Sigmoid colon (tissue), 7 donors: ENCODE measurements around the gene NTMT2. TPM values are rescaled to one million over a fixed set of nuclear protein-coding genes. Genes with fewer than 3 reads are reported as not detected.

Experiments
- DNase-seq: peaks from one replicate; pipeline ENCODE4 v3.0.0-alpha.2; 2019
- H3K27ac ChIP-seq, 4 donors: fragments of 200-600 bp; sonication (generic); one replicate each; pipeline ENCODE4 v1.5.1; 2016 to 2019; ENCODE audit warnings: mild to moderate bottlenecking in 1 of 4
- H3K27me3 ChIP-seq, 3 donors: fragments of 200-600 bp; sonication (generic); one replicate each; pipeline ENCODE4 v1.5.1; 2019; ENCODE audit warnings: mild to moderate bottlenecking in 1 of 3
- H3K36me3 ChIP-seq, 4 donors: fragments of 200-600 bp; sonication (generic); one replicate each; pipeline ENCODE4 v1.5.1; 2016 to 2019
- H3K4me1 ChIP-seq, 4 donors: fragments of 200-600 bp; sonication (generic); one replicate each; pipeline ENCODE4 v1.5.1; 2017 to 2019
- H3K4me3 ChIP-seq, 4 donors: fragments of 200-600 bp; sonication (generic); one replicate each; pipeline ENCODE4 v1.5.1; 2017 to 2019; ENCODE audit warnings: mild to moderate bottlenecking in 2 of 4, moderate library complexity in 1 of 4
- H3K9me3 ChIP-seq, 4 donors: fragments of 200-600 bp in 3 of 4; sonication (generic) in 3 of 4; one replicate each; pipeline versions ENCODE4 v1.5.1 to v1.6.1; 2013 to 2019
- EP300 ChIP-seq, 4 donors: sonication (generic); formaldehyde crosslinking; IDR thresholded peaks; one replicate each; pipeline ENCODE4 v1.6.1; 2017; ENCODE audit warnings: antibody characterized with exemption in 4 of 4
- POLR2A ChIP-seq, 2 donors: fragments of 450-650 bp; IDR thresholded peaks; one replicate each; pipeline ENCODE4 v1.6.1; 2016; ENCODE audit warnings: antibody characterized with exemption in 2 of 2, mild to moderate bottlenecking in 2 of 2, moderate library complexity in 2 of 2
- POLR2AphosphoS5 ChIP-seq, 4 donors: sonication (generic); formaldehyde crosslinking; IDR thresholded peaks; one replicate each; pipeline ENCODE4 v1.6.1; 2017; ENCODE audit warnings: antibody characterized with exemption in 4 of 4
- WGBS, 2 donors: extraction: QIAGEN DNeasy Blood & Tissue Kit; methylation state at CpG; one replicate each; pipeline ENCODE4 v1.1.7; 2013; 5-methylcytosine and 5-hydroxymethylcytosine counted together
- intact Hi-C: fragments of 100-400 bp; cut with DNase I; formaldehyde crosslinking; loops from one replicate; pipeline ENCODE4 v1.15.1; 2023
- polyA plus RNA-seq, 3 donors: library from polyadenylated mRNA; stranded (reverse); fragments of 200-250 nt; gene quantifications; one replicate each; pipeline ENCODE4 v1.2.3, GENCODE V29; 2013
- total RNA-seq, 4 donors: library from RNA; depleted of rRNA; stranded (reverse); fragments of >200 nt; gene quantifications; one replicate each; pipeline ENCODE4 v1.1.0, GENCODE V29; 2016
- TF ChIP-seq, protein P1 (sequence below), 4 experiments: fragments of 450-650 bp in 3 of 4; fragments of 200-600 bp in 1 of 4; IDR thresholded peaks; one replicate each; pipeline ENCODE4 v1.5.1; 2016 to 2019; ENCODE audit warnings: antibody characterized with exemption in 4 of 4, mild to moderate bottlenecking in 3 of 4, moderate library complexity in 2 of 4
- donor health status: healthy with polysubstance abuse.
- donor health status: Bipolar disorder and iron deficiency.
- donor health status: healthy.

The NTMT2 gene
- total and polyA plus RNA-seq, 7 donors = not detected

DNA sequence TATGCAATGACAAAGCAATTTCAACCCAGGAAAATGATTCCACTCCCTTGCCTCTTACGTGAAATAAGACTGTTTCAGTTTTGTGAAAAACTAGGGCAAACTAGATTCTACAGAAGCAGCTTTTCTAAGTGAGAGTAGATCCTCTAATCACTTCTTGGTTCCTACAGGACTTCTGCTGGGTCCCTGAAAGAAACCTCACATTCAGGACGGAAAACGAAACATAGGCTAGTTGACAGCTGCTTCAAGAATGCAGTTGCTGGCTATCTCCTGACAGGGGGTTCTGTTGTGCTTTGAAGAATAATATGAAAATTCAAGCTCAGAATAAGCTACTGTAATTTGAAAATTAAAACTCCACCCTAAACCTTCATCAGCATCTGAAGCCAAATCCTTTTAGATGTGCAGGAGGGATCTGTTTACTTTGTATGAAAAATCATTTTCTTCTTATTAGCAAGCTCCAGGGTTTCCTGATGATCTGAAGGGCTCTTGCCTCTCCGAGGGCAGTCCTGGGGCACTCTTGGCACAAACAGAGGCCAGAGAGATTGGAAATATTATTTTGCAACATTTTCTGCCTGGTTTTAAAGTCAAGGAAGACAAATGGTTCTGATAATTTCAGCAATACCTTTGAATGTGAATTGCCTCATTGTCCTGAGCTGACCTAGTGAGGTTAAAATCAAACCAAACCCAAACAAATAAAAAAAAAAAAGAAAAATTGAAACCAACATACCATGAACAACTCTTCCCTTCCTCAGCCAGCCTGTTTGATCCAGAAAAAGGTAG, 55.0 kb downstream of the NTMT2 start:
- WGBS, 2 donors = 59 to 68% methylated on average over 4 of the region's 4 CpGs
- intact Hi-C loops = no loop called here

DNA sequence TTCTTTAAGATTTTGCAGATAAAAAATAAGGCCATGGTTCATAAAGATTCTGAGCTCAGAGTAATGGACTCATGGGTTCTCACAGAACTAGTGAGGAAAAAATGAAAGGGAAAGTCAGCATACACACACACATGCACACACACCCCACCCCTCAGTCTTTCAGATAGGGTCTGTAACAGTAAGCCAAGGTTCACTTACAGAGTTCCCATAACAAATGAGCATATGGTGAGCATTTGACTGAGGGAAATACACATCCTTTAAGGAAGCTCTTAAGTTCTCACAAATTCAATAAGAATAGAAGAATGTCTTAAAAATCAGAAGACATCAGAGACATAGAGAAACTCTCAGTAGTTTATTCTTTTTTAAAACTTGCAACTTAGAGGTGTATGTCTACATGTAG, 57.9 kb downstream of the NTMT2 start:
- TF ChIP-seq EP300 (IDR thresholded peaks at IDR 0.05) = no peak
- TF ChIP-seq POLR2A (IDR thresholded peaks at IDR 0.05) = no peak
- no peak for TF ChIP-seq POLR2AphosphoS5 (IDR thresholded peaks at IDR 0.05)
- TF ChIP-seq, protein P1, sequence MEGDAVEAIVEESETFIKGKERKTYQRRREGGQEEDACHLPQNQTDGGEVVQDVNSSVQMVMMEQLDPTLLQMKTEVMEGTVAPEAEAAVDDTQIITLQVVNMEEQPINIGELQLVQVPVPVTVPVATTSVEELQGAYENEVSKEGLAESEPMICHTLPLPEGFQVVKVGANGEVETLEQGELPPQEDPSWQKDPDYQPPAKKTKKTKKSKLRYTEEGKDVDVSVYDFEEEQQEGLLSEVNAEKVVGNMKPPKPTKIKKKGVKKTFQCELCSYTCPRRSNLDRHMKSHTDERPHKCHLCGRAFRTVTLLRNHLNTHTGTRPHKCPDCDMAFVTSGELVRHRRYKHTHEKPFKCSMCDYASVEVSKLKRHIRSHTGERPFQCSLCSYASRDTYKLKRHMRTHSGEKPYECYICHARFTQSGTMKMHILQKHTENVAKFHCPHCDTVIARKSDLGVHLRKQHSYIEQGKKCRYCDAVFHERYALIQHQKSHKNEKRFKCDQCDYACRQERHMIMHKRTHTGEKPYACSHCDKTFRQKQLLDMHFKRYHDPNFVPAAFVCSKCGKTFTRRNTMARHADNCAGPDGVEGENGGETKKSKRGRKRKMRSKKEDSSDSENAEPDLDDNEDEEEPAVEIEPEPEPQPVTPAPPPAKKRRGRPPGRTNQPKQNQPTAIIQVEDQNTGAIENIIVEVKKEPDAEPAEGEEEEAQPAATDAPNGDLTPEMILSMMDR (IDR thresholded peaks at IDR 0.05) = no peak
- Histone ChIP-seq H3K4me3 (no peak overlapping the region), H3K27me3 (no peaks in the 10 kb centered on the region), H3K27ac (no peak overlapping the region), H3K9me3 (no peaks in the 10 kb centered on the region), H3K4me1 (no peaks in the 10 kb centered on the region), H3K36me3 (no peaks in the 10 kb centered on the region)
- intact Hi-C loops = no loop called here
- no peak for DNase-seq

More for the DNA sequence above, 55.0 kb downstream of the NTMT2 start:
- Histone ChIP-seq H3K9me3 (no peaks in the 10 kb centered on the region), H3K36me3 (no peaks in the 10 kb centered on the region), H3K4me1 (no peaks in the 10 kb centered on the region), H3K27ac (peak overlapping the region in 1 of 4 donors; percentile 62), H3K27me3 (no peaks in the 10 kb centered on the region), H3K4me3 (no peak overlapping the region)
- no peak for DNase-seq
- TF ChIP-seq POLR2A (IDR thresholded peaks at IDR 0.05) = no peak
- TF ChIP-seq POLR2AphosphoS5 (IDR thresholded peaks at IDR 0.05) = no peak
- TF ChIP-seq, protein P1 (IDR thresholded peaks at IDR 0.05) = no peak
- TF ChIP-seq EP300 (IDR thresholded peaks at IDR 0.05) = no peak

DNA sequence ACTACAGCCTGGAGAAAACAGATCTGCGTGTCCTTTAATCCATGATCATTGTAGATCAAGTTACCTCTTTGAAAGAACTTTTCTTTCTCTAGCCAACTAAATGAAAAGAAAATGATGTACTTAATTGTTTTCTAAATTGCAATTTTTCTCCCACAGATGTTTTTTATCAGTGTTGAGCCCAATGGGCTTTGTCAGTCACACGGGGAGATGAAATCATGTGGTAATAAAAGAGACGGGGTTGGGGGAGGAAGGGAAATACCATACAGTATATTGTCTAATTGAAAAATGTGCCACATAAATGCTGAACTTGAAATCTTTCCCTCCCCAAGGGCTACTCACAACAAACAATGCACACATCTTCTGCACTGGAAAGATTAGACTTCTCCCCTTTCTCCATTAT, 58.4 kb downstream of the NTMT2 start:
- no peaks in the 10 kb centered on the region for H3K27me3 ChIP-seq
- intact Hi-C loops = no loop called here
- 67 to 77% methylated on average over 3 of the region's 3 CpGs for WGBS, 2 donors

DNA sequence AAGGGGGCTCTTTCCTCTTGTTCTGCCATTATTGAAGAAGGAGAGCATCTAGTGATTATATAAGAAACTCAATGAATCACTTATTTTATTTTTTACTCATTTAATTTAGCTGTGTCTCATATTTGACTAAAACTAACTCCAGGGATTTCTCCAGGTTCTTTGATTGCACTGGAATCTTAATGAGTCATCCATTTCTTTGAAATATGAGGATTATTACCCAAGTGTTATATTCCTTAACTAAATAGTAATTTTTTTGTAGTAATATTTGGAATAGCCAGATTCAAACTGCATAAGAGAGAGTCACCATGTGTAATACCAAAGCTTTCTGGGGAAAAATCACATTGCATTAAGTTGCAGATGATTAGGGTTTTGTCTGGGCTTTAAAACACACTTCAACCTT, 59.5 kb downstream of the NTMT2 start:
- H3K4me3 ChIP-seq = no peak overlapping the region
- H3K4me1 ChIP-seq = no peaks in the 10 kb centered on the region
- no peak for DNase-seq
- H3K36me3 ChIP-seq = no peaks in the 10 kb centered on the region
- no peaks in the 10 kb centered on the region for H3K27me3 ChIP-seq
- H3K9me3 ChIP-seq = no peaks in the 10 kb centered on the region
- intact Hi-C loops = no loop called here
- no peak overlapping the region for H3K27ac ChIP-seq
- no peak for TF ChIP-seq POLR2AphosphoS5 (IDR thresholded peaks at IDR 0.05)
- no peak for TF ChIP-seq EP300 (IDR thresholded peaks at IDR 0.05)
- no peak for TF ChIP-seq POLR2A (IDR thresholded peaks at IDR 0.05)
- TF ChIP-seq, protein P1 (IDR thresholded peaks at IDR 0.05) = no peak

More for the DNA sequence above, 58.4 kb downstream of the NTMT2 start:
- no peak for DNase-seq
- Histone ChIP-seq H3K4me1 (no peaks in the 10 kb centered on the region), H3K9me3 (no peaks in the 10 kb centered on the region), H3K4me3 (no peak overlapping the region), H3K36me3 (no peaks in the 10 kb centered on the region), H3K27ac (no peak overlapping the region)
- TF ChIP-seq, protein P1 (IDR thresholded peaks at IDR 0.05) = no peak
- TF ChIP-seq POLR2AphosphoS5 (IDR thresholded peaks at IDR 0.05) (no peak), POLR2A (IDR thresholded peaks at IDR 0.05) (no peak), EP300 (IDR thresholded peaks at IDR 0.05) (no peak)

DNA sequence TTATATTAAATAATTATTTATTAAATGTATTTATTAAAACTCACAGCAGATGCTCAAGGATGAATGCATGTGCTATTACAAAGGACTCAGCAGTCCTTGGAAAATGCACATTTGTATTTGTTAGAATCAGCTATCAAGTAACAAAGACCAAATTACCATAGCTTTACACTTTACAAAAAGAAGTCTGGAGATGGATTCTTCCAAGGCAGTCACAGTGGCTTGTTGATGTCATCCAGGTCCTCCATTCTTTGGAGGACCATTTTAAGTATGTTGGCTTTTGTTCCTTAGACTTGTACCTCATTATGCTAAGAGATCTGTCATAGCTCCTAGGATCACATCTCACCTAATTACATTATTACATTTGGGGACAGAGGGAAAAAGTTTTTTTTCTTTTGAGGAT, 63.4 kb downstream of the NTMT2 start:
- Histone ChIP-seq H3K27ac (no peak overlapping the region), H3K27me3 (no peaks in the 10 kb centered on the region), H3K4me1 (no peaks in the 10 kb centered on the region), H3K36me3 (no peaks in the 10 kb centered on the region), H3K9me3 (no peaks in the 10 kb centered on the region), H3K4me3 (no peak overlapping the region)
- TF ChIP-seq, protein P1 (IDR thresholded peaks at IDR 0.05) = no peak
- TF ChIP-seq EP300 (IDR thresholded peaks at IDR 0.05) = no peak
- no peak for TF ChIP-seq POLR2AphosphoS5 (IDR thresholded peaks at IDR 0.05)
- TF ChIP-seq POLR2A (IDR thresholded peaks at IDR 0.05) = no peak
- DNase-seq = no peak
- intact Hi-C loops = no loop called here
